Muscle layer of duodenum (tissue), 2 donors: ENCODE data around the gene REEP3.
A peak's percentile ranks its signal among the peaks of the same experiment; 100 is the strongest.
"Not testable (repeated sequence)": the region's sequence is repeated elsewhere in the genome, so short reads cannot be mapped to it uniquely, and the experiment has no call there.

Experiments
- H3K27ac ChIP-seq: one replicate; pipeline ENCODE4 v1.7.0; 2013; ENCODE audit warnings: mild to moderate bottlenecking, low read length
- H3K27me3 ChIP-seq: one replicate; pipeline ENCODE4 v1.7.0; 2013; ENCODE audit warnings: low read depth, mild to moderate bottlenecking, control low read depth, low read length
- H3K36me3 ChIP-seq, 2 donors: one replicate each; pipeline ENCODE4 v1.7.0; 2013; ENCODE audit warnings: low read length in 2 of 2, control low read depth in 1 of 2, mild to moderate bottlenecking in 1 of 2; ENCODE audit not compliant: insufficient read depth in 2 of 2, control insufficient read depth in 1 of 2
- H3K4me1 ChIP-seq, 2 donors: one replicate each; pipeline ENCODE4 v1.7.0; 2013; ENCODE audit warnings: low read length in 2 of 2, mild to moderate bottlenecking in 2 of 2, control low read depth in 1 of 2, moderate library complexity in 1 of 2; ENCODE audit not compliant: insufficient read depth in 2 of 2, control insufficient read depth in 1 of 2
- H3K4me3 ChIP-seq, 2 donors: one replicate each; pipeline ENCODE4 v1.7.0; 2013; ENCODE audit warnings: low read length in 2 of 2, low read depth in 1 of 2, mild to moderate bottlenecking in 1 of 2
- H3K9me3 ChIP-seq, 2 donors: one replicate each; pipeline ENCODE4 v1.7.0; 2013; ENCODE audit warnings: low read length in 2 of 2, control low read depth in 1 of 2, mild to moderate bottlenecking in 1 of 2; ENCODE audit not compliant: control insufficient read depth in 1 of 2
- donor health status: healthy.

The REEP3 gene

DNA sequence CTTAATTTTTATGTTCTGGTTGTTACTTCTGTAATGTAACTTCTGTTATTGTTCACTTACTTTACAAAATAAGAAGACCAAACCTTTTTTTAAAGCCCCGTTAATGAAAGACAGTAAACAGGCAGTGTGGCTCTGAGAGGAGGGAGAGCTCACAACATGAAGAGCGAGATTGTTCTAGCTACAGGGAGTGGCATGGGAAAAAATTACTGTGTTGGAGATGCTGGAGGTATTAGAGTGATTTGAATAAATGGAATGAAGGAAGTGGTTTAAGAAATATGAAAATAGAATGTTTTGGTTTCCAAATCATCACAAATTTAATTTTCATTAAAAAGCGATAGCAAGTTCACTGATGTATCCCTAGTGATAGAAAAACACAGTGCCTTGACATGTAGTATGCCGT, 31.8 kb downstream of the REEP3 start:
- Histone ChIP-seq H3K4me3 (no peak overlapping the region), H3K36me3 (peaks cover 0 to 4% of the 10 kb centered on the region in 2 donors), H3K27ac (no peak overlapping the region), H3K27me3 (no peaks in the 10 kb centered on the region), H3K4me1 (peaks cover 0 to 6% of the 10 kb centered on the region in 2 donors), H3K9me3 (no peaks in the 10 kb centered on the region)

- H3K27me3 ChIP-seq = no peaks in the 10 kb centered on the region
- H3K27ac ChIP-seq = no peak overlapping the region
These were observed 32.3 kb downstream of the REEP3 start for GRCh38 chr10:63553473-63553872.

GRCh38 chr10:63554657-63555056, 33.5 kb downstream of the REEP3 start:
- Histone ChIP-seq H3K4me3 (no peak overlapping the region), H3K4me1 (peaks cover 0 to 6% of the 10 kb centered on the region in 2 donors), H3K36me3 (peaks cover 0 to 4% of the 10 kb centered on the region in 2 donors), H3K27me3 (no peaks in the 10 kb centered on the region), H3K27ac (no peak overlapping the region), H3K9me3 (no peaks in the 10 kb centered on the region)

More at GRCh38 chr10:63553473-63553872, 32.3 kb downstream of the REEP3 start:
- Histone ChIP-seq H3K4me1 (peaks cover 0 to 6% of the 10 kb centered on the region in 2 donors), H3K9me3 (no peaks in the 10 kb centered on the region), H3K36me3 (peaks cover 0 to 4% of the 10 kb centered on the region in 2 donors), H3K4me3 (no peak overlapping the region)

GRCh38 chr10:63555330-63555729, 34.1 kb downstream of the REEP3 start:
- Histone ChIP-seq H3K27me3 (no peaks in the 10 kb centered on the region), H3K27ac (no peak overlapping the region), H3K9me3 (no peaks in the 10 kb centered on the region), H3K4me3 (no peak overlapping the region), H3K36me3 (peaks cover 0 to 4% of the 10 kb centered on the region in 2 donors), H3K4me1 (peaks cover 0 to 6% of the 10 kb centered on the region in 2 donors)

GRCh38 chr10:63558132-63558784, 37.1 kb downstream of the REEP3 start:
- H3K27ac ChIP-seq = no peak overlapping the region
- no peaks in the 10 kb centered on the region for H3K36me3 ChIP-seq
- peaks cover 0 to 6% of the 10 kb centered on the region in 2 donors for H3K4me1 ChIP-seq
- H3K27me3 ChIP-seq = no peaks in the 10 kb centered on the region
- H3K9me3 ChIP-seq = no peaks in the 10 kb centered on the region
- H3K4me3 ChIP-seq = no peak overlapping the region

DNA sequence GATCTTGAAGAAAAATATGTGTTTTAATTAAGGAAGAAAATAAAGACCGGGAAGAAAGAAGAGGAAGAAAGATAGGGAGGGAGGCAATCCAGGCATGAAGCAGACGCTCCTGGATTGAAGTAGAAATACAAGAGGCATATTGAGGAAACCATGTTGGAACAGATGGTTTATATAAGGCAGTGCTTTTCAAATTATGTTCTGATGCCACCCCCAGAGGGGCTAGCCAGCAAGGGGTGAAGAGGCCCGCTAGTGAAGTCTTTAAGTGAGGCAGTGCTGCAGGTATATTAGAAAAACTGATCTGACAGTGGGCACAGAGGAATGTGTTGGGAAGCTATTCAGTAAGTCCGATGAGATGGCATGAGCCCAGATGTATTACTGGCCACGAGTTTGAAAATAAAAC, 40.1 kb downstream of the REEP3 start:
- Histone ChIP-seq H3K36me3 (no peaks in the 10 kb centered on the region), H3K27ac (no peak overlapping the region), H3K9me3 (no peaks in the 10 kb centered on the region)

DNA sequence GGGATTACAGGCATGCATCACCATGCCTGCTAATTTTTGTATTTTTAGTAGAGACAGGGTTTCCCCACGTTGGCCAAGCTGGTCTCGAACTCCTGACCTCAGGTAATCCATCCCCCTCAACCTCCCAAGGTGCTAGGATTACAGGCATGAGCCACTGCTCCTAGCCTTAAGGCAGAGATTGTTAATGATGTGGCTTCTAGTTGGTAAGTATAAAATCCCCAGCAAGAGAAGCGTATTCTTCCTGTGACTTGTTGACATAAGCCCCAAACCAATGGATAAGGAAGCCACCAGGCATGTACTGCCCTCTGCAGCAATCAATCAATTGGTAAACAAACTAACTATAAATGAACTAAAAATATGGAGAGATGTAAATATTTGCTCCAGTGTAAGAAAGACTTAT, 41.2 kb downstream of the REEP3 start:
- H3K27me3 ChIP-seq = no peaks in the 10 kb centered on the region
- H3K36me3 ChIP-seq = no peaks in the 10 kb centered on the region
- no peak overlapping the region for H3K4me3 ChIP-seq
- H3K9me3 ChIP-seq = no peaks in the 10 kb centered on the region
- no peaks in the 10 kb centered on the region for H3K4me1 ChIP-seq
- H3K27ac ChIP-seq = no peak overlapping the region

More for the DNA sequence above, 40.1 kb downstream of the REEP3 start:
- no peaks in the 10 kb centered on the region for H3K4me1 ChIP-seq
- H3K4me3 ChIP-seq = no peak overlapping the region
- H3K27me3 ChIP-seq = no peaks in the 10 kb centered on the region

DNA sequence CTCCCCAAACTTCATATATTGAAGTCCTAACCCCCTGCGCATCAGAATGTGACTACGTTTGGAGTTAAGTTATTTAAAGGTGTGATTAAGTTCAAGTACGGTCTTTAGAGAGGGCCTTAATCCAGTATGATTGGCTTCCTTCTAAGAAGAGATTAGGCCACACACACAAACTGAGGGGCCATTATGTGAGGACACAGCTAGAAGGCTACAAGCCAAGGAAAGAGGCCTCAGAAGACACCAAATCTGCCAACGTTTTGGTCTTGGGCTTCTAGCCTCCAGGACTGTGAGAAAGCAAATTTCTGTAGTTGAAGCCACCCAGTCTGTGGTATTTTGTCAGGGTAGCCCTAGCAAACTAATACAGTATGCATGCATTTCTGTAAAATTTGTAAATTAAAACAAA, 41.7 kb downstream of the REEP3 start:
- H3K36me3 ChIP-seq = no peaks in the 10 kb centered on the region
- H3K4me1 ChIP-seq = no peaks in the 10 kb centered on the region
- no peaks in the 10 kb centered on the region for H3K9me3 ChIP-seq
- no peak overlapping the region for H3K4me3 ChIP-seq
- H3K27ac ChIP-seq = no peak overlapping the region
- no peaks in the 10 kb centered on the region for H3K27me3 ChIP-seq

- H3K36me3 ChIP-seq = no peaks in the 10 kb centered on the region
- H3K27me3 ChIP-seq = no peaks in the 10 kb centered on the region
- H3K9me3 ChIP-seq = no peaks in the 10 kb centered on the region
- H3K27ac ChIP-seq = no peak overlapping the region
- no peaks in the 10 kb centered on the region for H3K4me1 ChIP-seq
- no peak overlapping the region for H3K4me3 ChIP-seq
These were observed 42.4 kb downstream of the REEP3 start for GRCh38 chr10:63563623-63564022.

DNA sequence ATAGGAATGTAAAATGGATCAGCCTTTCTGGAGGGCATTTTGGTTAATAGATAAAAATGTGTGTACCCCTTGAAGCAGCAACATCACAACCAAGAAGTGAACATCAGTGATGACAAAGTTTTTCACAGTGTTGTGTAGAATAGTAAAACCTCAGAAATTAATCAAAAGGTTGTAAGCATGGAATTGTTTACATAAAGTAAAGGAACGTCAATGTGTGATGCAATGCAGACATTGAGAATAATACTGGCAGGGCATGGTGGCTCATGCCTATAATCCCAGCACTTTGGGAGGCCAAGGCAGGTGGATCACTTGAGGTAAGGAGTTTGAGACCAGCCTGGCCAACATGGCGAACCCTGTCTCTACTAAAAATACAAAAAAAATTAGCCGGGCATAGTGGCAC, 43.5 kb downstream of the REEP3 start:
- not testable (repeated sequence) for H3K27me3 ChIP-seq, H3K4me3 ChIP-seq, H3K36me3 ChIP-seq, H3K9me3 ChIP-seq, H3K27ac ChIP-seq, H3K4me1 ChIP-seq

DNA sequence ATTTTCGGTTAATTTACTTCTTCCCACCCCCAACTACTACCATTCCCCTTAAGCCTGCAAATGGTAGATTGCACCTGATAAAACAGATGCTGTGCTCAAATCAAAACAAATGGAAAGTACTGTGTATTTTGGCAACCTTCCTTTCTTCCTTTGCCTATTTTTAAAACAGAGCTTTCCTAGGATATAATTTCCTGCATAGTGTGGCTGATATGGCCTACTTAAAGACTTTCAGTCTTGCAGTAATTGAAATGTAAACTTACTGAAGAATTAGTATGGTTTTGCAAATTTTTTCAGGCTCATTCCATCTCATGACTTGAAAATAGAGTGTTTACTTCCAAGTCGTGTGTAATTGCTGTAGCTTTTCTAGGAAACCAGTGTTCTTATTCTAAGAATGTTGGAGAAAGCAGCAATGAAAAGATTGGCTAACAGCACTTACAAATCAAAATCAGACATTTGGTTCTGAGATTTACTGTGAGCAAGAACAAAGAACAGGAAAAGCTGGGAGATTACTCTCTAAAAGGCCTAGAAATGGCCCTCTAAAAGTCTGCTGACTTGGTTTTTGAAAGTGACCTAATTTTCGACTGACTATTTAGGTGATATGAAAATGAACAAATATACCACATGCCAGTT, 52.0 kb downstream of the REEP3 start:
- peaks cover 0 to 16% of the 10 kb centered on the region in 2 donors for H3K4me1 ChIP-seq
- no peaks in the 10 kb centered on the region for H3K36me3 ChIP-seq
- H3K27ac ChIP-seq = peak overlapping the region; percentile 32
- no peak overlapping the region for H3K4me3 ChIP-seq
- no peaks in the 10 kb centered on the region for H3K9me3 ChIP-seq
- H3K27me3 ChIP-seq = no peaks in the 10 kb centered on the region

DNA sequence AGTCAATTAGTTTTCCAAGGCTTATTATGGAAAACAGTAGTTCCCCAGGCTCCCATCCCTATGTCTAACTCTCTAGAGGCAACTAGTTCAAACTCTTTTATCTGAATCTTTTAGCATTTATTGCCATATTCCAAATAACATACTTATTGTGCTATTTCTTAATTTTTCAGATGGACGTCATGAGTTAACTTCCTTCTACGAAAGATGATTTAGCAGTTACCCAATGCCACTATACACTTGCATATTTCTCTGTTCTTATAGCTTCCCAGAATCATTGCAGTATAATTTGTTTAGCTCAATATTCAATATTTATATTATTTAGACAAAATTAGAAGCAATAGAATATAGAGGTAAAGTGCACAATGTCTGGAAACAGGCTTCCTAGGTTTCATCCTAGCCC, 52.8 kb downstream of the REEP3 start:
- no peak overlapping the region for H3K27ac ChIP-seq
- H3K9me3 ChIP-seq = no peaks in the 10 kb centered on the region
- H3K27me3 ChIP-seq = no peaks in the 10 kb centered on the region
- H3K4me1 ChIP-seq = peaks cover 0 to 17% of the 10 kb centered on the region in 2 donors
- H3K4me3 ChIP-seq = no peak overlapping the region
- no peaks in the 10 kb centered on the region for H3K36me3 ChIP-seq
